CD4-positive, alpha-beta T cell treated with Interleukin-17A for 4 hours (primary cell): Measurements from ENCODE around the gene SYNPO2L.
"Not testable (repeated sequence)": the region's sequence is repeated elsewhere in the genome, so short reads cannot be mapped to it uniquely, and the experiment has no call there.

Experiments used
- DNase-seq: peaks from one replicate; pipeline ENCODE4 v3.0.0-alpha.2; 2020; ENCODE audit warnings: mixed read lengths

SYNPO2L gene, protein sequence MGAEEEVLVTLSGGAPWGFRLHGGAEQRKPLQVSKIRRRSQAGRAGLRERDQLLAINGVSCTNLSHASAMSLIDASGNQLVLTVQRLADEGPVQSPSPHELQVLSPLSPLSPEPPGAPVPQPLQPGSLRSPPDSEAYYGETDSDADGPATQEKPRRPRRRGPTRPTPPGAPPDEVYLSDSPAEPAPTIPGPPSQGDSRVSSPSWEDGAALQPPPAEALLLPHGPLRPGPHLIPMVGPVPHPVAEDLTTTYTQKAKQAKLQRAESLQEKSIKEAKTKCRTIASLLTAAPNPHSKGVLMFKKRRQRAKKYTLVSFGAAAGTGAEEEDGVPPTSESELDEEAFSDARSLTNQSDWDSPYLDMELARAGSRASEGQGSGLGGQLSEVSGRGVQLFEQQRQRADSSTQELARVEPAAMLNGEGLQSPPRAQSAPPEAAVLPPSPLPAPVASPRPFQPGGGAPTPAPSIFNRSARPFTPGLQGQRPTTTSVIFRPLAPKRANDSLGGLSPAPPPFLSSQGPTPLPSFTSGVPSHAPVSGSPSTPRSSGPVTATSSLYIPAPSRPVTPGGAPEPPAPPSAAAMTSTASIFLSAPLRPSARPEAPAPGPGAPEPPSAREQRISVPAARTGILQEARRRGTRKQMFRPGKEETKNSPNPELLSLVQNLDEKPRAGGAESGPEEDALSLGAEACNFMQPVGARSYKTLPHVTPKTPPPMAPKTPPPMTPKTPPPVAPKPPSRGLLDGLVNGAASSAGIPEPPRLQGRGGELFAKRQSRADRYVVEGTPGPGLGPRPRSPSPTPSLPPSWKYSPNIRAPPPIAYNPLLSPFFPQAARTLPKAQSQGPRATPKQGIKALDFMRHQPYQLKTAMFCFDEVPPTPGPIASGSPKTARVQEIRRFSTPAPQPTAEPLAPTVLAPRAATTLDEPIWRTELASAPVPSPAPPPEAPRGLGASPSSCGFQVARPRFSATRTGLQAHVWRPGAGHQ

DNA sequence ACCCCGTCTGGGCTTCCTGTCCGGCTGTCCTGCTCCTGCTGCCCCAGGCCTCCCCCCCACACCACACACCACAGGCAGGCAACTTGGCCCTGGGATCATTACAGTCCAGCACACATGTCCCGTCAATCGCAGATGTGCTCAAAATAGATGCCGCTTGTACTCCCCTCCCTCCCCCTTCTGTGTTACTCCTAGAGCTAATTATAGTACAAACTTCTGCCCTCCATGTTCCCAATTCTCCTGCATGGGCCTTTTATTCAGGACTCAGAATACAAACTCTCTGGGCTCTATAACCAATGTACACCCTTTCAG, at the start of gene SYNPO2L:
TSS of gene SYNPO2L (minus strand) at position 40 of the 309 bp plus-strand sequence. CDS start 107 bp downstream, outside the sequence.
- no peak for DNase-seq

GRCh38 chr10:73703924-73704323, 48.1 kb upstream of the SYNPO2L start:
- DNase-seq = not testable (repeated sequence)

DNA sequence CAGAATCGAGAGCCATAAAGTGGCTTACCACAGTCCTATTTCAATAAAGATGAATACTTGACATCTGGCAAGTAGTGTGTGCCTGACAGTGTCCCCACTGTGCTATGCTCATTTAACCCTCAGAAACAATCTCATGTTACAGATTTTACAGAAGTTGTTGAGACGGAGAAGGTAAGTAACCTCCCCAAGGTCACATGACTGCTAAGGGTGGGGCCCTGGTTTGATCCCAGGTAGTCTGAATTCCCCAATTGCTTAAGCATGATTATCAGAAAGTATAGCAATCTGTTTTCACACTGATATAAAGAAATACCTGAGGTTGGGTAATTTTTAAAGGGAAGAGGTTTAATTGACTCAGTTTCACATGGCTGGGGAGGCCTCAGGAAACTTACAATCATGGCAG, 43.0 kb upstream of the SYNPO2L start:
- DNase-seq = not testable (repeated sequence)

GRCh38 chr10:73697675-73698159, 41.9 kb upstream of the SYNPO2L start, which contains the start of gene AGAP5:
AGAP5 (minus strand) TSS chr10:73698109; CDS start chr10:73697755, 354 bp downstream.
- DNase-seq = not testable (repeated sequence)

GRCh38 chr10:73695302-73695701, 39.5 kb upstream of the SYNPO2L start:
- DNase-seq = not testable (repeated sequence)

DNA sequence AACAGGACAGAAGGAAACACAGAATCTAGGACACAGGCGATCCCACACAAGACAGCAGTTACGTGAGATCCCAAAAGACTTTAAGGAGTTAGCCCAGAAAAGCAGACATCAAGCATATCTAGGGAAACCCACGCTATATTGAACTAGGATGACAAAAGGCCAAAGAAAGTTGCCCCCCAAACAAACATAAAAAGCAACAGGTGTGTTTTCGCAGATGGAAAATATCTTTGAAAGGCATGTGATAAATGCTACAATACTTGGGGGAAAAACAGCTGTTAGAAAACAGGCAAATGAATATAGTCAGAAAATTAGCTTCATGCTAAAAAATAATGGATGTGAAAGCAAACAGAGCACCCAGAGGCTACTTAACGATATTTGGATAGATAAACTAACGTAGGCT, 34.9 kb upstream of the SYNPO2L start:
- not testable (repeated sequence) for DNase-seq

GRCh38 chr10:73689596-73689995, 33.8 kb upstream of the SYNPO2L start:
- DNase-seq = not testable (repeated sequence)

DNA sequence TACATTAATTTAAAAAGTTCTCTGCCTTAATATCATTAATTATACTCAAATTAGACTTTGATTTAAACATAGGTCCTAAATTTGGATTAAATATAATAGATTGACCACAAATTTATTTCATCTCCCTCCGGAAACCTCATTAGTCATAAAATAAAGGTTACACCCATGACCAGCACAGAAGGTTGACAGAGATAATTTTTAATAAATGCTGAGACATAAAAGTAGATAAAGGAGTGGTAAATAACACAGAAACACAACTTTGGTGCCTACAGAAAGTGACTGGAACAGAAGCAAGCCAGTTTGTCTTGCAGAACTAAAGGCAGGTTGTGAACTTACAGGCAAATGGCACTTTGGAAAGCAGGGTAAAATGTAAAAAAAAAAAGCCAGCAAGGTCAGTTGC, 31.8 kb upstream of the SYNPO2L start:
- not testable (repeated sequence) for DNase-seq

DNA sequence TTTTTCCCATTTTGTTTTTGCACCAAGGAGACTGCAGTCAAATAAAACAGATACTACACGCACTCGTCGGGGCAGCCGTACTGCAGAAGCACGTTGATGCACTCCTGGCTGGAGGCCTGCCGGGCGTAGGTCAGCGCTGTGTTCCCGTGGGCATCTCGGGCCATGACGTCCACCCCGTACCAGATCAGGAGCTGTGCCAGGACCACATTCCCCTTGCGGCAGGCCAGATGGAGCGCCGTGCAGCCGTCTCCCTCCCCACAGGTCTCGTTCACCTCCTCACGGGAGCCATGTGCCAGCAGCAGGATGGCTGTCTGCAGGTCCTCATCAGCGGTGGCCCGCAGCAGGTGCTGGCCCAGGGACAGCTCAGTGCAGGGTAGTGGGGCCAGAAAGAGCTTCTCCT, 18.7 kb upstream of the SYNPO2L start:
- not testable (repeated sequence) for DNase-seq

DNA sequence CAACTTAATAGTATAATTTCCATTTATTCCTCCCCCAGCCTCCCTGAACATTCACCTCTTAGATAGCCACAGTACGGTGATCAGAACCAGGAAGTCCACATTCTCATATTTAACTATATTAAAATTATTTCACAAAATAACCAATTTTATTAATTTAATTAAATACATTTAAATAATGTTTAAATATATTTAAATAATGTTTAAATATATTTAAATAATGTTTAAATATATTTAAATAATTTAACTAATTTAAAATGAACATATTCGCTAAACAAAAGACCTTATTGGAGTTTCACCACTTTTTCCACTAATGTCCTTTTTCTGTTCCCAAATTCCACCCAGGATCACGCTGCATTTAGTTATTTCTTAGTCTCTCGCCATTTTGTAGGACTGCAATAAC, 12.5 kb upstream of the SYNPO2L start:
- not testable (repeated sequence) for DNase-seq

GRCh38 chr10:73666153-73666809, 10.5 kb upstream of the SYNPO2L start:
- not testable (repeated sequence) for DNase-seq

DNA sequence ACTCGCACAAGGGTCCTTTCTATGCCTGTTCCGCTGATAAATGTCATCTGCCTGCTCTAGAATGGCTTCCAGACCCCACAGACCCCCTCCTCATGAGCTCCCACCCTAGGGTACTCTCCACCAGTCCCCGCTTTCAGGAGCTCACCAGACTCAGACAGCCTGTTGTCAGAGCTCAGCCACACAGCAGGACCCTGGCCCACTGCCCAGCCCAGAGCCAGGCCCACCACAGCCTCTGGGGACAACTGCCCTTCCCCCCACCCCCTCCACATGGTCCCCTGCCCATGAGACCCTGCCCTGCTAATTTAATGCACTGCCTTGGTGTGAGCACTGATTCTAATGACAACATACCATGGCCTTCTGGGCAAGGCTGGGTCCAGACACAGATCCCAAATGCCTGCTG, 9.8 kb upstream of the SYNPO2L start:
- not testable (repeated sequence) for DNase-seq

GRCh38 chr10:73664156-73665040, 8.6 kb upstream of the SYNPO2L start:
- not testable (repeated sequence) for DNase-seq

DNA sequence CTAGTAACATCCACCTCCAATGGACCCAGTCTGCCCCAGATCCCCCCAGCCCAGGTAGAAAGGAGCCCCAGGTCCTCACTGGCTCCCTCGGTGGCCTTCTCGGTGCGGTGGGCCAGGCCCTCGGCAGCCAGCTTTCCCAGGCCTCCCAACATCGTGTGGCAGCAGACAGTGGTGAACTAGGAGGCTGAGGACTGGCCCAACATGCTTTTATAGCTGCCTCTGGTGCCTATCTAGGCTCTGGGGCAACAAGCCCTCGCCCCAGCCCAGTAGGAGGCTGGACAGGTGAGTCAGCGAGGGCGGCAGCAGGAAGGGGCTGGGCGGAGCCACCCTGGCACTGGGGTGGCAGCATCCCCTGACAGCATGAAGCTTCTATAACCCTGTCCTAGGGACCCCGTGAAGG, 7.8 kb upstream of the SYNPO2L start:
- DNase-seq = not testable (repeated sequence)

DNA sequence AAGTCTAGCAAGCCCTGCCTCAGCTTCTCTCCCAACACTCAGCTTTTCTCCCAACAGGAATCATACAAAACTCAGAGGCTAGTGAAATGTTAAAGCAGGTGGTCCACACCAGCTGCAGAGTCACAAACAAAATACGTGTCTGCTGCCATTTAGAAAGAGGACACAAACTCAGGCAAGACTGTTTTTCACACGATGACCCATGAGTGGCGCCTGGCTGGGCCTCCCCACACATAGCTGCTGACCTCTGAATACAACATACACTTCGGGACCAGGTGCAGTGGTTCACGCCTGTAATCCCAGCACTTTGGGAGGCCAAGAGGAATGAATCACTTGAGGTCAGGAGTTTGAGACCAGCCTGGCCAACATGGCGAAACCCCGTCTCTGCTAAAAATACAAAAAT, 6.9 kb upstream of the SYNPO2L start:
- not testable (repeated sequence) for DNase-seq

DNA sequence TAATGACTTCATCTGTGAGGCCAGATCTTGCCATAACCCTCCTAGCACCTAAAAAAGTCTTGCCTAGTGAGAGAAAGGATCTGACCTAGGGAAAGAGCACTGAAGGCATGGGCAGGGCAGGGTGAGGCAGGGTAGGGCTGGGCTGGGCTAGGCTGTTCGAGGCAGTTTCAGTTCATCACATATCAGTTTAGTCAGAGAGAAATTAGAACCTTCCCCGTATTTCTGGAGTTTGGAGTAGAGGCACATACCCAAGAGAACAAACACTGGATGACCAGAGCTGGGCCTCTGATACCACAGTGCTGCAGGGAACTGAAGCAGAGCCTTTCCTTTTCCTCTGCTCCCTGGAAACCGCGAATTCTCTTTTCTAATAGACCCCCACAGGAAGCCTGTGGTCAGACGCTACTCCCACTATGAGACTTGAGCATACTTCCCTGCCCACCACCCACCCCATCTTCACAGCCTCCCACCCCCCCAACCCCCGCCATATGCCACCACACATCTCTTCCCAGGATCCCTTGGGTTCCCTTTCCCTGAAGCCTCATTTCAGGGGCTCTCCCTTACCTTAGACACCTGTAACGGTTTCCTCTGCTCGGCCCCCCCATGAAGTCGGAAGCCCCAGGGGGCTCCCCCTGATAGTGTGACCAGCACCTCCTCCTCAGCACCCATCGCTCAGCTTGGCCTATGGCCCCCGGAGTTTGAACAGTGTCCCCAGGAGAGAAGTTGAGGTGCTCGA, 406 bp downstream of the SYNPO2L start:
- DNase-seq = no peak

DNA sequence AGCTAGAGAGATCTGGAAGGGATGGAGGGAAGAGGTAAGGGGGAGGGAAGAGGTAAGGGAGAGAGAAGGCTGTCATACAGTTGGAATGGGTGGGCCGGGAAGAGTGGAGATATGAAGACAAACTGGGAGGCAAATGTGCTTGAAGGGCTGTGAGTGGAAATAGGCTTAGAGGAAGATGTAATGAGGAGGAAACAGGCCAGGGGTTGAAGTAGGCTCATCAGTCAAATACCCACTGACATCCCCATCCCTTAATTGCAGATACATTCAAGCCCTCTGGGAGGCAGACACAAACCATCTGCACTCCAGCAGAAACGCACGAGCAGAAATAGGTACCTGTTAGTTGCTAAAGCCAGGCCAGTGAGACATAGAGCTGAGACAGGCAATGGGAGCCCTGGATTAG, 2.1 kb downstream of the SYNPO2L start:
- no peak for DNase-seq

DNA sequence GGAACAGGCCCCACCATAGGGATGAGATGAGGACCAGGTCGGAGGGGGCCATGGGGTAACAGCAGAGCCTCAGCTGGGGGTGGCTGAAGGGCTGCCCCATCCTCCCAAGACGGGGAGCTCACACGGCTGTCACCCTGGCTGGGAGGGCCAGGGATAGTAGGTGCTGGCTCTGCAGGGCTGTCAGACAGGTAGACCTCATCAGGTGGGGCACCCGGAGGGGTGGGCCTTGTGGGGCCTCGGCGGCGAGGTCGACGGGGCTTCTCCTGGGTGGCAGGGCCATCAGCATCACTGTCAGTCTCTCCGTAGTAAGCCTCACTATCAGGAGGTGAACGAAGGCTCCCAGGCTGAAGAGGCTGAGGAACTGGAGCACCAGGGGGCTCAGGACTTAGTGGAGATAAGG, 2.6 kb downstream of the SYNPO2L start:
- DNase-seq = no peak

GRCh38 chr10:73650537-73651331, 5.1 kb downstream of the SYNPO2L start:
- DNase-seq = no peak

GRCh38 chr10:73649876-73650536, 5.8 kb downstream of the SYNPO2L start:
- DNase-seq = no peak
